ENCODE measurements around the gene ERI3.

DNA sequence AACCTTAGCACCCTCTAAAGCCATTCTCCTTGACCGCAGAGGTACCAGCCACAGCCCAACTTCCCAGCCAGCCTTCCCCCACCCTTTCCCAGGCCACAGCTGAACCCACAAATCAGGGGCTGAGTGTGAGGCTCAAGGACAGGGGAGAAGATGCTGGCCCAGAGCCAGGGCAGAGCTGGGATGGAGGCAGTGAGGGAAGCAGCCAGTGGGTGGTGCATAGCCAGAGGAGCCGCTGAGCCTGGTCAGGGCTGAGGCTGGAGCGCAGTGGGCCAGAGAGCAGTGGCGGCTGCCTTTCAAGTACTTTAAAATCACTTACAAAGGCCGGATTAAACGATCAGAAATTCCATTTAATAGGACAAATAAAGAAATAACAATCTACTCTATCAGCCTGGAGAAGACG lies 105.5 kb downstream of the ERI3 start:
- TF ChIP-seq, protein P1, sequence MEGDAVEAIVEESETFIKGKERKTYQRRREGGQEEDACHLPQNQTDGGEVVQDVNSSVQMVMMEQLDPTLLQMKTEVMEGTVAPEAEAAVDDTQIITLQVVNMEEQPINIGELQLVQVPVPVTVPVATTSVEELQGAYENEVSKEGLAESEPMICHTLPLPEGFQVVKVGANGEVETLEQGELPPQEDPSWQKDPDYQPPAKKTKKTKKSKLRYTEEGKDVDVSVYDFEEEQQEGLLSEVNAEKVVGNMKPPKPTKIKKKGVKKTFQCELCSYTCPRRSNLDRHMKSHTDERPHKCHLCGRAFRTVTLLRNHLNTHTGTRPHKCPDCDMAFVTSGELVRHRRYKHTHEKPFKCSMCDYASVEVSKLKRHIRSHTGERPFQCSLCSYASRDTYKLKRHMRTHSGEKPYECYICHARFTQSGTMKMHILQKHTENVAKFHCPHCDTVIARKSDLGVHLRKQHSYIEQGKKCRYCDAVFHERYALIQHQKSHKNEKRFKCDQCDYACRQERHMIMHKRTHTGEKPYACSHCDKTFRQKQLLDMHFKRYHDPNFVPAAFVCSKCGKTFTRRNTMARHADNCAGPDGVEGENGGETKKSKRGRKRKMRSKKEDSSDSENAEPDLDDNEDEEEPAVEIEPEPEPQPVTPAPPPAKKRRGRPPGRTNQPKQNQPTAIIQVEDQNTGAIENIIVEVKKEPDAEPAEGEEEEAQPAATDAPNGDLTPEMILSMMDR (IDR thresholded peaks at IDR 0.05; ENCODE audit: insufficient read depth, low read depth, low read length), result no peak
- no peak for TF ChIP-seq EZH2 (IDR thresholded peaks at IDR 0.05; ENCODE audit: insufficient read depth, low read length)
